Measurements from ENCODE around the gene TACC2.
"Not testable (repeated sequence)": the region's sequence is repeated elsewhere in the genome, so short reads cannot be mapped to it uniquely, and the experiment has no call there.

TACC2 gene

DNA sequence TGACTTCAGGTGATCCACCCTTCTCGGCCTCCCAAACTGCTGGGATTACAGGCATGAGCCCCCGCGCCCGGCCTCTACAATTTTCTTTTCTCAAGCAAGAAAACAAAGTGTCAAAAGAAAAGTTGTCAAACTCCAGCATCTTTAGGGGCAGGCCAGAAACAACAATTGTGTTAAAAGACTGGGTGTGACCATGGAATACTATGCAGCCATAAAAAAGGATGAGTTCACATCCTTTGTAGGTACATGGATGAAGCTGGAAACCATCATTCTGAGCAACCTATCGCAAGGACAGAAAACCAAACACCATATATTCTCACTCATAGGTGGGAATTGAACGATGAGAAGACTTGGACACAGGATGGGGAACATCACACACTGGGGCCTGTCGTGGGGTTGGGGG is 34.3 kb downstream of the TACC2 start:
- DNase-seq (ENCODE audit: extremely low read depth in 1 of 2, low read depth in 1 of 2): not testable (repeated sequence)

- no peak for DNase-seq (ENCODE audit: extremely low read depth in 1 of 2, low read depth in 1 of 2)
Observed at GRCh38 chr10:122029499-122030199, 40.7 kb downstream of the TACC2 start.

DNA sequence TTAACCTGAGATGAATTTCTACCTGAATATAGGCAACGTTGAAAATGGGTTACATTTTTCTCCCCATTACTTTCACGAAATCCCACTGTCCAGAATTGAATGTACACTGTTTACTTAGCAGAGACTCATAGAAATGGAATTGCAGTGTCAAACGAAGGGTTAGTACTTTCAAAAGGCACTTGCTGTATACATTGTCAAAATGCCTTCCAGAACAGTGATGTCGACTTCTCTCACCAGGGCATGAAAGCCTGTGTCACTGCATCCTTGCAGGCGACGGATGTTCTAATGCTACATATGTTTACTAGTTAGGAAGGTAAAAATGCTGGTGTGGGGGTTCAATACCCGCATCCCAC is 41.2 kb downstream of the TACC2 start:
- DNase-seq (ENCODE audit: extremely low read depth in 1 of 2, low read depth in 1 of 2): no peak

GRCh38 chr10:122033224-122033926 is 44.4 kb downstream of the TACC2 start:
- no peak for DNase-seq (ENCODE audit: extremely low read depth in 1 of 2, low read depth in 1 of 2)

DNA sequence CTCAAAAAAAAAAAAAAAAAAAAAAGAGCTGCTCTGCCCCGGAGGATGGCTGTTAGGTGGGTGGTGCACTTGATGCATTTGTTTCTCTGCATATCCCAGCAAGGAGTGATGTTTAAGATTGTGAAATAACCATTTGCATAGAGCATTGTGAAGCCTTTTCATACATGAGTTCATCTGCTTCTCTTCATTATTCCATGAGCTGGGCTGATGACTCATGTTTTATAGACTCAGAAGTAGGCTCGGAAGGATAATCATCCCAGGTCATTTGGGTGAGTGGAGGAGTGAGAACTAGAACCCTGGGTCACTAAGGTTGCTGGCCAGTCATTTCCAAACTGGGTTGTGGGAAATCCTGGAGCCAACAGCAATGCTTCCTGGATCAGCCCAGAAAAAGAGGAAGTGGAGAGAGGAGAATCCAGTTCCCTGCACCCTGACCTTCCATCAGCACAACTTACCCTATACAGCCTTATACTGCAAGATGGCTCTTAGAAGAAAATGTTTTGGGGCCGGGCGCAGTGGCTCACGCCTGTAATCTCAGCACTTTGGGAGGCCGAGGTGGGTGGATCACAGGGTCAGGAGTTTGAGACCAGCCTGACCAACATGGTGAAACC is 45.3 kb downstream of the TACC2 start:
- DNase-seq (ENCODE audit: extremely low read depth in 1 of 2, low read depth in 1 of 2): no peak

DNA sequence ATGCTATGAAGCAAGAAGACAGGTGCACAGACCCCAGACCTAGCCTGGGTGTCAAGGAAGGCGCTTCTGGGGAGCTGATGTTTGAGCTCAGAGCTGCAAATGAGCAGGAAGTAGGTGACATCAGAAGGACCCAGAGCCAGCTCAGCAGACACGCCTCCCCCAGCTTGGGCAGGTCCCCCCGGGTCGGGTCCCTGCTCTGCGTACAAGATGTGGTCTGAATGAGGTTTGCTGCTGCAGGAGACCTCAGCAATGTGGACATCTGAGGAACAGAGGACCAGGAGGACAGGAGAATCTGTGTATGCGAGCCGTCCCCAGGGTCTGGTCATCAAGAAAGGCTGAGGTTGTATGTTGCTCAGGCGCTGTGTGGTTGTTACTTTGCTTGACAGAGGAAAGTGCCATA is 51.8 kb downstream of the TACC2 start:
- no peak for DNase-seq (ENCODE audit: extremely low read depth in 1 of 2, low read depth in 1 of 2)

DNA sequence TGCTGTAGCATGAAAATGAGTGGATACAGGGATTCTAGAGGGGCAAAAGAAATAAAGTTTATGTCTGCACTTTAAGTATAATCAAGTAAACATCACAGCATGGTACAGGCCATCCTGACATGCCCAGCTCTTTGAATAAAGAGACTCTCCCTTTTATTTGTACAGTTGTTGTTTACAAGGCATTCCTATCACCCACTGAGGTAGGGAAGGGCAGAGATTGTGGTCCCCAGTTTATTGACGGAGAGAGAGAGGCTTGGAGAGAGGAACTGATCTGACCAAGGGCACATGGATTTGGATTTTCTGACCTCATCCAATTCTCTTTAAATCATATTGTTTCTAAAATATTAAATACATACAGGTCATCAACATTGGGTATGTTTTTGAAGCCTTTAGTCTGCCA is 53.9 kb downstream of the TACC2 start:
- DNase-seq (ENCODE audit: extremely low read depth in 1 of 2, low read depth in 1 of 2): no peak

- no peak for DNase-seq (ENCODE audit: extremely low read depth in 1 of 2, low read depth in 1 of 2)
Observed at GRCh38 chr10:122044045-122044661, 55.2 kb downstream of the TACC2 start.

DNA sequence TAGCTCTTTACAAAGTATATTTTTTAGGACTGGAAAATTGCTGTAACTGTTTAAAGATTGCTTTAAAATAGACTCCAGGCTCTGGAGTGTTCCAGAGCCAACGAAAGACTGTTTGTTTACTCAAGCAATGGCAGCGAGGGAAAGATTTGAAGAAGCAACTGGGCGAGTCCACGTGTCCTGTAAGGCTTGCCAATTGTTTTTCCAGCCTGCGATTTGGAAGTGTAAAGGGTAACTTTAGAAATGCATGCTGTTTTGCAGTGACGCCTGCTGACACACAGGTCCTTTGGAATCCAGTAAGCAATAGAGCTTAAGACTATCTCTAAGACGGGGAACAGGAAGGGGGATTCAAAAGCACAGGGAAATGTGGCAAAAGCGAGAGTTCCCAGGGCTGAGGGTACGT is 55.8 kb downstream of the TACC2 start:
- no peak for DNase-seq (ENCODE audit: extremely low read depth in 1 of 2, low read depth in 1 of 2)

- DNase-seq (ENCODE audit: extremely low read depth in 1 of 2, low read depth in 1 of 2): no peak
Observed at GRCh38 chr10:122045212-122045611, 56.2 kb downstream of the TACC2 start.

DNA sequence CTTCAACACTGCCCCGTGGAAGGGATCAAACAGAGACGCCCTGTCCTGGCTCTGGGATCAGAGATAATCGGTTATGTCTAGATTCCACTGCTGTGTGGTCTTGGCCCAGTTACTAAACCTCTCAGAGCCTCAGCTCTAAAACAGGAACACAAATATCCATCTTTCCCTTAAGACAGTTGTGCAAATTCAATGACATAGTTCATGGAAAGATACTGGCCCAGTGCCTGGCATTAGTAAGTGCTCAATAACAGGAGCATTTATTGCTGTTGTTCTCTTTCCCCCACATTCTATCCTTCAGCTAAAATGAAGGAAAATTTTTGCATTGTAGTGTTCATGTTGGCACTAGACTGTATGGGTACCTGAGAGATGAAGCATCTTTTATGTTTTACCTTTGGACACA is 58.6 kb downstream of the TACC2 start:
- no peak for DNase-seq (ENCODE audit: extremely low read depth in 1 of 2, low read depth in 1 of 2)

DNA sequence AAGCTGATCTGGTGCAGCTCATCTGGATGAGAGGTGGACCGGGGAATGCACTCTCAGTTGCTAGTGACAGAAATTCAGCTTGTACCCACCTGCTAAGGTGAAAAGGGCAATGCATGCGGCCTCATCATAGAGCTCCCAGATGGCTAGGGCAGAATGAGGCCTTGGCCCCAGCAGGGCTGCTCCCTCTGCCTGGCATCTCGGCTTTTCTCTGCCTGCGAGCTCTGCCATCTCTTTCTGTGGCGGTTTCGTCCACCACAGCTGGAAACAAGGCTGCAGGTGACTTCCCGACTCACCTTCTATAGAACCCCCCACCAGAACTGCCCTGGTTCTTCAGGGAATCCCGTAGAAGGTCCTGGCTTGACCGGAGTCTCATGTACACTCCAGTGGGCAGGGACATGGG is 60.1 kb downstream of the TACC2 start:
- no peak for DNase-seq (ENCODE audit: extremely low read depth in 1 of 2, low read depth in 1 of 2)

- DNase-seq (ENCODE audit: extremely low read depth in 1 of 2, low read depth in 1 of 2): no peak
Observed at GRCh38 chr10:122050311-122050710, 61.3 kb downstream of the TACC2 start.

DNA sequence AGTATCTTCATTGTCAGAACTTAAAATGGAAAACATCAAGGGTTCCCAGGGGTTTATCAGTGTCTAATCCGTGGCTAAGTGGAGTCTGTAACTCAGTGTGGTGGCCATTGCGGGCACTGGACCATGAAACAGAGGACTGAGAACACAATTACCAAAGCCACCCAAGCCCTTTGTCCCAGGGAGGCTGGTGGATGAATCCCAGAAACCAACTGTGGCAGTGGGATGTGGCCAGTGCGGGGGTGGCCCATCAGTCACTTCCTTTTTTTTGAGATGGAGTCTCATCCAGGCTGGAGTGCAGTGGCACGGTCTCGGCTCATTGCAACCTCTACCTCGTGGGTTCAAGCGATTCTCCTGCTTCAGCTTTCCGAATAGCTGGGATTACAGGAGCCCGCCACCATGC is 61.8 kb downstream of the TACC2 start:
- DNase-seq (ENCODE audit: extremely low read depth in 1 of 2, low read depth in 1 of 2): no peak

DNA sequence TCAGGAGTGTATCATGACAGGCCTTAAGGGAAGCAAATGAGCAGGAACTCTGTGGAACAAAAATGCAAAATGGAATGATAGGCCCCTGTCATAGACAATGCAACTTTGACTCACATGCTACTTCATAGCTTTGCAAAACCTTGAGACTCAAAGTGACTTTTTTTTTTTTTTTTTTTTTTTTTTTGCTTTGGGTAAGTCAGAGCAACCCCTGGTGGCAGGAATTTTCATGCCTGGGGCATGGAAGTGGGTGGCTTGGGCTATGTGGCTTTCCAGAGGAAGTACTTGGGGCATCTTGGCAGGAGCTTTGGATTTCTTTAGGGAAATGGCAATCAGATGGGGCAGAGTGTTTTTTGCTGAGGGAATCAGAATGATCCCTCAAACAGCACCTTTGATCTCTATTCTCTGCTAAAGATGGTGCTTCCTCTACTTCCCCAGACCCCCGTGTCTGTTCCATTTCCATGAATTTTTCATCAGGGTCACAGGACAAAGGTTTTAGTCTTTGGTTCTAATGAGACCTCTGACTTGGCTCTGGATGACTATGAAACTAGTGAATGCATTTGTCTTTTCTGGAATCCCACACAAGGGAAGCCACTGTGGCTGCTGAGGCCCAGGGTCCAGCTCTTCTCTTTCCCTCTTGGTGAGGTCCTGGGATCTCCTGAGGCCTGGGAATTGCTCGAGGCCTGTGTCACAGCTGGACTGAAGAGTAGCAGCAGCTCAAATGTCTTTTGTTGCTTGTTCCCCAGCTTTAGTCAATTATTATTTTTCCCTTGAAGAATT is 62.8 kb downstream of the TACC2 start:
- no peak for DNase-seq (ENCODE audit: extremely low read depth in 1 of 2, low read depth in 1 of 2)

- DNase-seq (ENCODE audit: extremely low read depth in 1 of 2, low read depth in 1 of 2): no peak
Observed at GRCh38 chr10:122052701-122053100, 63.7 kb downstream of the TACC2 start.

DNA sequence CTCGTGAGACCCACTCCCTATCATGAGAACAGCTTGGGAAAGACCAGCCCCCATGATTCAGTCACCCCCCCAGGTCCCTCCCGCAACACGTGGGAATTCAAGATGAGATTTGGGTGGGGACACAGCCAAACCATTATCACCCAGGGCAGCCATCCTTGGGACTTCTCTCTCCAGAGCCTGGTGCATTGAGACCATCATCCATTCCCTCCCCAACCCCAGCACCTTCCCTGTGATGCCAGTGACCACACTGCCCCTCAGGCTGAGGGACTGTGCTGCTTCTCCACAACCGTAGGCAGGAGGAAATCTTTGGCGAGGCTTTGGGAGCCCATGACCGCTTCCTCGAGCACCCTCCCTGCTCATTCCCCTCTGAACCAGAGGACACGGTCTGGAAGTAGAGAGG is 64.4 kb downstream of the TACC2 start:
- DNase-seq (ENCODE audit: extremely low read depth in 1 of 2, low read depth in 1 of 2): no peak

- no peak for DNase-seq (ENCODE audit: extremely low read depth in 1 of 2, low read depth in 1 of 2)
Observed at GRCh38 chr10:122054048-122055025, 65.4 kb downstream of the TACC2 start.

DNA sequence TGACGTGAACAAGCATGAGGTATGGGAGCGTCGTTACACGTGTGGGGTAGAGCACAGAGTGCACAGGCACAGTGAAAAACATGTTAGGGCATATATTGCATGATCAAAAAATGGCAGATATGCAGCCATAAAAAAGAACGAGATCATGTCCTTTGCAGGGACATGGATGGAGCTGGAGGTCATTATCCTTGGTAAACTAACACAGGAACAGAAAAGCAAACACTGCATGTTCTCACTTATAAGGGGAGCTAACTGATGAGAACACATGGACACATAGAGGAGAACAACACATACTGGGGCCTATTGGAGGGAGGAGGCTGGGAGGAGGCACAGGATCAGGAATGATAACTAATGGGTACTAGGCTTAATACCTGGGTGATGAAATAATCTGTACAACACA is 66.3 kb downstream of the TACC2 start:
- DNase-seq (ENCODE audit: extremely low read depth in 1 of 2, low read depth in 1 of 2): no peak
